ENCODE data around the gene LRTM2. TPM values are rescaled to one million over a fixed set of nuclear protein-coding genes. Genes with fewer than 3 reads are reported as not detected.

LRTM2 gene
- total and polyA plus RNA-seq, 2 experiments from 2014 or later, result not detected

DNA sequence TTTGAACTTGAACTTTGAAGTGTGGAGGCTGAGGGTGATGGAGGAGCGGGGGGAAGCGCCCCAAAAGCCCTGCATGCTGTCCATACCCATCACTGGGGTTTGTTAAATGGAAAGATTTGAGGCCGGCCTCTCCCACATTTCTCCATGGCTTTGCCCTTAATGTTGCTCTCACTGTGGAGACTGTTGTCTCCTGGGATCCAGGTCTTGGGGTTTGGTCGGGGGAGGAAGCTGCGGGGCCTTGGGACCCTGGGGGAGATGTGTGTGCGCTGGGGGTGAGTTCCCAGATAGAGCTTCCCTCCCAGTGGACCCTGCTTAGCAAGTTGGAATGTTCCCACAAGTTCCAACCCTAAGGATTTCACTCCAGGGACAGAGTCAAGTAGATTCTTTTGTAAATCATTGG is 28.0 kb upstream of the LRTM2 start:
- DNase-seq (ENCODE audit: low spot score), result no peak
- no peaks in the 10 kb centered on the region for H3K36me3 ChIP-seq (replicated peaks; ENCODE audit: insufficient read depth, low read depth)
- TF ChIP-seq EZH2phosphoT487 (IDR thresholded peaks at IDR 0.05; ENCODE audit: low read depth, severe bottlenecking, unreplicated experiment), result no peak
- no peak for TF ChIP-seq CTCF (IDR thresholded peaks at IDR 0.05; ENCODE audit: poor library complexity)
- no peak for TF ChIP-seq EZH2 (IDR thresholded peaks at IDR 0.05; ENCODE audit: borderline replicate concordance)
- H3K27ac ChIP-seq, result no peak overlapping the region
- H4K20me1 ChIP-seq (ENCODE audit: insufficient read depth, poor library complexity, severe bottlenecking), result no peaks in the 10 kb centered on the region
- H3K9me3 ChIP-seq (ENCODE audit: low read depth), result no peaks in the 10 kb centered on the region
- H2AFZ ChIP-seq, result no peak overlapping the region
- H3K27me3 ChIP-seq, result no peaks in the 10 kb centered on the region
- 93% methylated on average over 5 of the region's 6 CpGs for WGBS (ENCODE audit: low lambda C conversion rate, missing lambda C conversion rate)
- no peak overlapping the region for H3K4me2 ChIP-seq
- no peaks in the 10 kb centered on the region for H3K9me2 ChIP-seq (replicated peaks; ENCODE audit: insufficient read depth)
- no peak overlapping the region for H3K4me3 ChIP-seq
- H3K79me2 ChIP-seq, result no peaks in the 10 kb centered on the region
- H3K4me1 ChIP-seq (ENCODE audit: insufficient read depth), result peaks cover 4% of the 10 kb centered on the region

- no peak overlapping the region for H2AFZ ChIP-seq
- no peaks in the 10 kb centered on the region for H3K9me3 ChIP-seq (ENCODE audit: low read depth)
- WGBS (ENCODE audit: low lambda C conversion rate, missing lambda C conversion rate), result 94% methylated on average over 26 of the region's 26 CpGs
- DNase-seq (ENCODE audit: low spot score), result no peak
- no peak overlapping the region for H3K4me3 ChIP-seq
- H3K27ac ChIP-seq, result no peak overlapping the region
- no peaks in the 10 kb centered on the region for H3K79me2 ChIP-seq
- no peaks in the 10 kb centered on the region for H3K27me3 ChIP-seq
- no peaks in the 10 kb centered on the region for H4K20me1 ChIP-seq (ENCODE audit: insufficient read depth, poor library complexity, severe bottlenecking)
- H3K4me1 ChIP-seq (ENCODE audit: insufficient read depth), result peaks cover 4% of the 10 kb centered on the region
- no peaks in the 10 kb centered on the region for H3K9me2 ChIP-seq (replicated peaks; ENCODE audit: insufficient read depth)
- TF ChIP-seq EZH2 (IDR thresholded peaks at IDR 0.05; ENCODE audit: borderline replicate concordance) (no peak), EZH2phosphoT487 (IDR thresholded peaks at IDR 0.05; ENCODE audit: low read depth, severe bottlenecking, unreplicated experiment) (no peak), CTCF (IDR thresholded peaks at IDR 0.05; ENCODE audit: poor library complexity) (no peak)
- H3K4me2 ChIP-seq, result no peak overlapping the region
- no peaks in the 10 kb centered on the region for H3K36me3 ChIP-seq (replicated peaks; ENCODE audit: insufficient read depth, low read depth)
Observed at GRCh38 chr12:1793426-1794210, 26.7 kb upstream of the LRTM2 start.

DNA sequence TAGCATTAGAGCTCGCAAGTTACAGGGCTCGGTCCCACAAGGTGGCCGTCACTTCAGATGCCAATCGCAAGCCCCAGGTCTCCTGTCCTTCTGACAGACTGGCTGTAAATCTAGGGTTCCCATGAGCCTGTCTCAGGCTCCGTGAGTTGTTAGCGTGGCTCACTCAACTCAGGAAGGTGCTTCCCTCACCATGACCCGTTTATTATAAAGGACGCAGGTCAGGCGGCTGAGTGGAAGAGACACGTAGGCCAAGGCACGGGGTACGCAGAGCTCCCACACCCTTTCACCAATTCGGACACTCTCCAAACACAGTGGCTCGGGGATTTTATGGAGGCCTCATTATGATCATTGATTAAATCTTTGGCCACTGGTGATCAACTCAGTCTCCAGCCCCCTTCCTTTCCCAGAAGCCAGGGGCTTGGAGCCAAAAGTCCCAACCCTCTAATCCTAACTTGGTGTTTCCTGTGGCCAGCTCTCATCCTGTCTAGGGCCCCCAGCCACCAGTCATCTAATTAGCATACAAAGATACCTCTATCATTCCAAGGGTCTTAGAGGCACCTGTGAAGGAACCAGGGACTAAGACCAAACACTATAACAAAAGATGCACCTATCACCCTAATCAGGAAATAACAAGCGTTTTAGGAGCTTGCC is 25.8 kb upstream of the LRTM2 start:
- no peak for DNase-seq (ENCODE audit: low spot score)
- Histone ChIP-seq H3K27me3 (no peaks in the 10 kb centered on the region), H3K36me3 (replicated peaks; ENCODE audit: insufficient read depth, low read depth) (no peaks in the 10 kb centered on the region), H3K4me2 (no peak overlapping the region), H3K9me2 (replicated peaks; ENCODE audit: insufficient read depth) (no peaks in the 10 kb centered on the region), H3K4me1 (ENCODE audit: insufficient read depth) (peaks cover 4% of the 10 kb centered on the region), H3K4me3 (no peak overlapping the region), H3K79me2 (no peaks in the 10 kb centered on the region), H3K27ac (no peak overlapping the region), H4K20me1 (ENCODE audit: insufficient read depth, poor library complexity, severe bottlenecking) (no peaks in the 10 kb centered on the region), H3K9me3 (ENCODE audit: low read depth) (no peaks in the 10 kb centered on the region), H2AFZ (no peak overlapping the region)
- TF ChIP-seq EZH2phosphoT487 (IDR thresholded peaks at IDR 0.05; ENCODE audit: low read depth, severe bottlenecking, unreplicated experiment) (no peak), EZH2 (IDR thresholded peaks at IDR 0.05; ENCODE audit: borderline replicate concordance) (no peak), CTCF (IDR thresholded peaks at IDR 0.05; ENCODE audit: poor library complexity) (no peak)
- WGBS (ENCODE audit: low lambda C conversion rate, missing lambda C conversion rate), result 84% methylated on average over 15 of the region's 15 CpGs
